Measurements from ENCODE around the gene GRPEL2.

GRPEL2 gene

DNA sequence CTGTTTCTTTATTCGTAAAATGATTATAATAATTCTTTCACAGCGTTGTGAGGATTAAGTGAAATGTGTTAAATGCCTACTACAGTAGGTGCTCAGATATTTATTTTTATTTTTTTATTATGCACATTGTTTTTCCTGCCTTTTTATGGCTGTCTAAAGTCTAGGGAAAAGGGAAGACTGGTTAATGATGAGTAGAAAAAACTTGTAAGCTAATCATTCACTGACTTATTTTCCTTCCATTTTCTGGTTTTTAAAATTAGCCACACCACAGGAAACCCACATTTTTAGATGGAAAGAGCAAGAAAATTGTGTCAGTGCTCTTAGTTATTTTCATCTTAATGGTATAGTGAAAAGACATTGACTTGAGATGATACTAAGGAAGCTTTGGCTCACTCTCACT, 8.6 kb downstream of the GRPEL2 start:
- Histone ChIP-seq H3K4me3 (ENCODE audit: low read depth, low read length) (no peak overlapping the region), H3K27me3 (replicated peaks) (no peaks in the 10 kb centered on the region), H3K27ac (no peak overlapping the region), H3K36me3 (replicated peaks) (peaks cover 44% of the 10 kb centered on the region)
- in situ Hi-C loops (cut with HindIII; ENCODE audit: low pct_ligation_motif_present, low sequenced_read_pairs) = no loop called here
- TF ChIP-seq, protein P1, sequence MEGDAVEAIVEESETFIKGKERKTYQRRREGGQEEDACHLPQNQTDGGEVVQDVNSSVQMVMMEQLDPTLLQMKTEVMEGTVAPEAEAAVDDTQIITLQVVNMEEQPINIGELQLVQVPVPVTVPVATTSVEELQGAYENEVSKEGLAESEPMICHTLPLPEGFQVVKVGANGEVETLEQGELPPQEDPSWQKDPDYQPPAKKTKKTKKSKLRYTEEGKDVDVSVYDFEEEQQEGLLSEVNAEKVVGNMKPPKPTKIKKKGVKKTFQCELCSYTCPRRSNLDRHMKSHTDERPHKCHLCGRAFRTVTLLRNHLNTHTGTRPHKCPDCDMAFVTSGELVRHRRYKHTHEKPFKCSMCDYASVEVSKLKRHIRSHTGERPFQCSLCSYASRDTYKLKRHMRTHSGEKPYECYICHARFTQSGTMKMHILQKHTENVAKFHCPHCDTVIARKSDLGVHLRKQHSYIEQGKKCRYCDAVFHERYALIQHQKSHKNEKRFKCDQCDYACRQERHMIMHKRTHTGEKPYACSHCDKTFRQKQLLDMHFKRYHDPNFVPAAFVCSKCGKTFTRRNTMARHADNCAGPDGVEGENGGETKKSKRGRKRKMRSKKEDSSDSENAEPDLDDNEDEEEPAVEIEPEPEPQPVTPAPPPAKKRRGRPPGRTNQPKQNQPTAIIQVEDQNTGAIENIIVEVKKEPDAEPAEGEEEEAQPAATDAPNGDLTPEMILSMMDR (IDR thresholded peaks at IDR 0.05; ENCODE audit: low read depth, low read length, missing control alignments) = no peak
- DNase-seq = no peak

DNA sequence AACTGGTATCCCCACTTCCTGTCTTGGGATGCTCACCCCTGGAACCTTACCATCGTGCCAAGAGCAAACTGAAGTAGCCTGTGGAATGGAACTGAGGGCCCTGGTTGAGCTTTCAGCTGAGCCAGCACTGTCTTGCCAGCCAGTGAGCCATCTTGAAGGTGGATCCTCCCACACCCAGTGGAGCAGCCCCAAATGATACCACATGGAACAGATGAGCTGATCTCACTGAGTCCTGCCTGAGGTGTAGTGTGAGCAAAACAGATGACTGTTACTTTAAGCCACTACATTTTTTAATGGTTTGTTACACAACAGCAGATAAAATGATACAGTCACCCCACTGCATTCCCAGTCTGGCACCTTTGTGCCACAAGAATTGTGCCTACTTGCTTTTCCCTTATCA, 10.4 kb downstream of the GRPEL2 start:
- in situ Hi-C loops (cut with HindIII; ENCODE audit: low pct_ligation_motif_present, low sequenced_read_pairs) = no loop called here
- no peak overlapping the region for H3K27ac ChIP-seq
- TF ChIP-seq, protein P1 (IDR thresholded peaks at IDR 0.05; ENCODE audit: low read depth, low read length, missing control alignments) = no peak
- no peak overlapping the region for H3K4me3 ChIP-seq (ENCODE audit: low read depth, low read length)
- no peaks in the 10 kb centered on the region for H3K27me3 ChIP-seq (replicated peaks)
- no peak for DNase-seq
- H3K36me3 ChIP-seq (replicated peaks) = peaks cover 26% of the 10 kb centered on the region

DNA sequence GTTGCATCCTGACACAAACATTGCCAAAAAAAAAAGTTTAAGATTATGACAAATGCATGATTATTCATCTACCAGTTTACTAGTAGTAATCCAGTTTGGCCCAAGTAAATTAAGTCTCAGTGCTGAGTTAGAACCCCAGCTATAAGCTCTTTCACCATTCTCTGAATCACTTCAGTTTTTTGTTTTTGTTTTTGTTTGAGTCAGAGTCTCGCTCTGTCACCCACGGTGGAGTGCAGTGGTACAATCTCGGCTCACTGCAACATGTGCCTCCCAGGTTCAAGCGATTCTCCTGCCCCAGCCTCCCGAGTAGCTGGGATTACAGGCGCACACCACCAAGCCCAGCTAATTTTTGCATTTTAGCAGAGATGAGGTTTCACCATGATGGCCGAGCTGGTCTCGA, 11.1 kb downstream of the GRPEL2 start:
- no peak overlapping the region for H3K4me3 ChIP-seq (ENCODE audit: low read depth, low read length)
- TF ChIP-seq, protein P1 (IDR thresholded peaks at IDR 0.05; ENCODE audit: low read depth, low read length, missing control alignments) = no peak
- in situ Hi-C loops (cut with HindIII; ENCODE audit: low pct_ligation_motif_present, low sequenced_read_pairs) = no loop called here
- H3K27ac ChIP-seq = no peak overlapping the region
- H3K27me3 ChIP-seq (replicated peaks) = no peaks in the 10 kb centered on the region
- DNase-seq = no peak
- peaks cover 19% of the 10 kb centered on the region for H3K36me3 ChIP-seq (replicated peaks)

DNA sequence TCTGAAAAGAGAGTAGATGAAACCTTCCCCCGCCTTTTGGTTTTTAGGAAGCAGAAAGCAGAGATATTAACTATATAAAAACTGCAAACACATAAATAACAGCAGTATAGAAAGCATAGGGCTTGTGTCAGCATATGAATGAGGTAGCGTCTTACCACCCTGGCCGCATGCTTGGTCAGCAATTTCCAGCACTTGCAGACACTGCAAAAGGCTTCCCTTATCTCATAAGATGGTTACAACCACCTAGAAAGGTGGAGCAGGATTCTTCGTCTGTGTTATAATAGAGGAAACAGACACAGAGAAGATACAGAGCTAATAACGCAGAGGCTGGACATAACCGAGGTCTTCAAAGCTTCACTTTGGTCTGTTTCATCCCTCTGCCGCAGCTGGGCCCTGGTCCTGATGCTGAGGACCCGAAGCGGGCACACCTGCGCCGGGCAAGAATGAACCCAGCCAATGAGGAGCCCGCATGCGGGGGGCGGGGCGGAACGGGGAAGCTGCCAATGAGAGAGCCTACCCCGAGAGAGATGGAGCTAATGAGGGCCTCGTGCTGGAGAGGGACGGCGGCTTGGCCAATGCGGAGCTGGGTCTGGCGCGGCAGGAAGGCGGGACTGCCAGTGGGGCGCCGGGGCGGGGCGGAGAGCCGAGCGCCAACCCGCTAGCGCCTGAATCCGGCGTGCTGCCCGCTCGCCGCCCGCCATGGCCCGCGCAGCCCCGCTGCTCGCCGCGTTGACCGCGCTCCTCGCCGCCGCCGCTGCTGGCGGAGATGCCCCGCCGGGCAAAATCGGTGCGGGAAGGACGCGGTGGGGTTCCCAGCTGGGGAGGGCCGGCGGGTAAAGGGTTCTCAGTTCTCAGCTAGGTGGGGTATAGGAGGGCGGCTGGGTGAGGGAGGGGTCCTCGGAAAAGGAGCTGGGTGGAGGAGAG, 12.3 kb downstream of the GRPEL2 start, which contains the start of gene PCYOX1L:
PCYOX1L (plus strand) TSS at position 677 of the 924 bp plus-strand sequence; CDS start at position 700, 23 bp downstream.
- Histone ChIP-seq H3K4me3 (ENCODE audit: low read depth, low read length) (peak within 1 kb of the TSS; percentile 77), H3K36me3 (replicated peaks) (peaks cover 12% of the 10 kb centered on the region), H3K27ac (no peak within 1 kb of the TSS), H3K27me3 (replicated peaks) (no peaks in the 10 kb centered on the region)
- TF ChIP-seq, protein P1 (IDR thresholded peaks at IDR 0.05; ENCODE audit: low read depth, low read length, missing control alignments) = no peak
- DNase-seq = peak; percentile 95
- in situ Hi-C loops (cut with HindIII; ENCODE audit: low pct_ligation_motif_present, low sequenced_read_pairs) = no loop called here

- in situ Hi-C loops (cut with HindIII; ENCODE audit: low pct_ligation_motif_present, low sequenced_read_pairs) = no loop called here
- H3K27ac ChIP-seq = no peak overlapping the region
- peak overlapping the region; percentile 77 for H3K4me3 ChIP-seq (ENCODE audit: low read depth, low read length)
- H3K27me3 ChIP-seq (replicated peaks) = no peaks in the 10 kb centered on the region
- TF ChIP-seq, protein P1 (IDR thresholded peaks at IDR 0.05; ENCODE audit: low read depth, low read length, missing control alignments) = no peak
- peaks cover 7% of the 10 kb centered on the region for H3K36me3 ChIP-seq (replicated peaks)
- no peak for DNase-seq
Observed at GRCh38 chr5:149358294-149358651, 13.0 kb downstream of the GRPEL2 start.

Measured in brain microvascular endothelial cell (primary cell).